ENCODE results near the gene RPUSD3. TPM values are rescaled to one million over a fixed set of nuclear protein-coding genes. Genes with fewer than 3 reads are reported as not detected.
"Not testable (repeated sequence)": the region's sequence is repeated elsewhere in the genome, so short reads cannot be mapped to it uniquely, and the experiment has no call there.

RPUSD3 gene
- total and polyA plus RNA-seq, 2 of the 4 experiments (the other 2 are of a cell fraction), result 30.3 to 49.4 TPM

DNA sequence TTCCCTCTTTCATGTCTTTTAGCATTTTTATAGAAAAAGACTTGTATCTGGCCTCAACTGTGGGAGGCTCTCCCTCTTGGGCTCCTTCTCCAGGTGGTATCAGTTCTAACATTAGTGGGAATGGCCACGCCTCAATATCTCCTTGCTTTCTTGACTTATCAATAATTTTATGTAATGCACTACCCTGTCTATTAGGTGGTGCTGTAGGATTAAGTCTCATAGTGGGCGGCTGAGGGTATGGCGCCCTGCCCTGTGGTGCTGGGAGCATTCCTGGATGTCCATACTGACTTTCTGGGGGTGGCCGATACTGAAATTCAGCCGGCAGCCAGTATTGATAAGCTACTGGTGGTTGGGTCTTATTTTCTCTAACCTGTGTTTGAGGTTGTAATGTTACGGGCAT, 8.7 kb upstream of the RPUSD3 start:
- no peak overlapping the region for H3K56ac ChIP-seq (ENCODE audit: extremely low read depth, insufficient read depth, low read length)

DNA sequence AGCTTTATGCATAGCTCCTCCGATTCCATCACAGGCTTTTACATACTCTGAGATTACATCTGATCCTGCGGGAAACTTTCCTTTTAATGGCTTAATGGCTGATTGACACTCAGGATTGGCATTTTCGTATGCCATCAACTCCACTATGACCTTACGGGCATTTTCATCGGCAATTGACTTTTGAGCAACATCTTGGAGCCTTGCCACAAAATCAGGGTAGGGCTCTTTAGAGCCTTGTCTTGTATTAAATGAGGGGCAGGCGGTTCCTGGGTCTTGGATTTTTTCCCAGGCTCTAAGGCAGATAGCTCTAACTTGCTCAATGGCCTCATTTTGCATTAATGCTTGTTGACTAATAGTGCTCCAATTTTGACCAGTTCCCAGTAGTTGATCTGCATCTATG, 8.1 kb upstream of the RPUSD3 start:
- BruUV-seq (replicated peaks); H3K4me1 ChIP-seq (ENCODE audit: control insufficient read depth, insufficient read depth, low read length); POLR2A ChIA-PET (ENCODE audit: unreplicated experiment); H3K9me1 ChIP-seq (ENCODE audit: insufficient read depth, low read length); H2AFZ ChIP-seq (replicated peaks; ENCODE audit: low read length, poor library complexity); H2AK5ac ChIP-seq (ENCODE audit: low read depth, low read length); H3K14ac ChIP-seq (replicated peaks; ENCODE audit: low read depth, low read length); dilution Hi-C loops (cut with HindIII; ENCODE audit: low sequenced_read_pairs, unreplicated experiment); H3K4me3 ChIP-seq (ENCODE audit: insufficient read depth, low read depth, low read length); H3K79me1 ChIP-seq (ENCODE audit: low read depth in 1 of 2, low read length in 2 of 2); H4K20me1 ChIP-seq (ENCODE audit: insufficient read depth, low read length); H3K36me3 ChIP-seq (ENCODE audit: control insufficient read depth, insufficient read depth, low read length); H2AK9ac ChIP-seq (replicated peaks; ENCODE audit: low read depth, low read length, poor library complexity); H2BK5ac ChIP-seq (ENCODE audit: low read depth, low read length, poor library complexity, severe bottlenecking); H3K9me3 ChIP-seq (ENCODE audit: control insufficient read depth, insufficient read depth, low read length); H3K23ac ChIP-seq (ENCODE audit: low read depth, low read length); H3K9ac ChIP-seq (ENCODE audit: low read depth, low read length); H3K4me2 ChIP-seq (ENCODE audit: low read depth, low read length); in situ Hi-C loops (cut with MboI; ENCODE audit: low sequenced_read_pairs); H4K5ac ChIP-seq (ENCODE audit: low read depth, low read length); H3K27ac ChIP-seq (ENCODE audit: insufficient read depth, low read length); DNase-seq; H3K18ac ChIP-seq (ENCODE audit: low read depth, low read length); H2BK20ac ChIP-seq (ENCODE audit: low read depth, low read length); intact Hi-C loops (cut with micrococcal nuclease); H2BK120ac ChIP-seq (ENCODE audit: low read depth, low read length); H4K91ac ChIP-seq (ENCODE audit: insufficient read depth, low read depth, low read length); H3K56ac ChIP-seq (ENCODE audit: extremely low read depth, insufficient read depth, low read length); H4K8ac ChIP-seq (ENCODE audit: low read depth in 2 of 2, low read length in 2 of 2); CTCF ChIA-PET; H3K27me3 ChIP-seq (ENCODE audit: control insufficient read depth, insufficient read depth, low read length); ATAC-seq (ENCODE audit: low read depth); H3K4ac ChIP-seq (ENCODE audit: low read depth, low read length); H2BK15ac ChIP-seq (ENCODE audit: low read depth, low read length): not testable (repeated sequence)
- 88% methylated on average over 1 of the region's 6 CpGs; no CpG with 5 or more reads in 1 of the 2 experiments for WGBS, 2 experiments (ENCODE audit: extremely low coverage in 2 of 2, insufficient read length in 1 of 2)

More for the DNA sequence above, 8.7 kb upstream of the RPUSD3 start:
- Histone ChIP-seq H3K4me2 (ENCODE audit: low read depth, low read length) (no peak overlapping the region), H3K9ac (ENCODE audit: low read depth, low read length) (no peak overlapping the region), H2AK5ac (ENCODE audit: low read depth, low read length) (no peak overlapping the region), H3K27ac (ENCODE audit: insufficient read depth, low read length) (no peak overlapping the region), H2AK9ac (replicated peaks; ENCODE audit: low read depth, low read length, poor library complexity) (no peak overlapping the region), H3K4me1 (ENCODE audit: control insufficient read depth, insufficient read depth, low read length) (no peaks in the 10 kb centered on the region), H4K20me1 (ENCODE audit: insufficient read depth, low read length) (no peaks in the 10 kb centered on the region), H3K4me3 (ENCODE audit: insufficient read depth, low read depth, low read length) (no peak overlapping the region), H2AFZ (replicated peaks; ENCODE audit: low read length, poor library complexity) (no peak overlapping the region), H3K27me3 (ENCODE audit: control insufficient read depth, insufficient read depth, low read length) (peaks cover 9% of the 10 kb centered on the region), H3K4ac (ENCODE audit: low read depth, low read length) (no peak overlapping the region), H4K5ac (ENCODE audit: low read depth, low read length) (no peak overlapping the region), H3K79me1 (ENCODE audit: low read depth in 1 of 2, low read length in 2 of 2) (no peaks in the 10 kb centered on the region), H4K8ac (ENCODE audit: low read depth in 2 of 2, low read length in 2 of 2) (no peak overlapping the region), H3K36me3 (ENCODE audit: control insufficient read depth, insufficient read depth, low read length) (no peaks in the 10 kb centered on the region), H2BK15ac (ENCODE audit: low read depth, low read length) (no peak overlapping the region), H3K9me3 (ENCODE audit: control insufficient read depth, insufficient read depth, low read length) (no peaks in the 10 kb centered on the region), H2BK5ac (ENCODE audit: low read depth, low read length, poor library complexity, severe bottlenecking) (no peak overlapping the region), H3K23ac (ENCODE audit: low read depth, low read length) (no peak overlapping the region), H3K18ac (ENCODE audit: low read depth, low read length) (no peak overlapping the region), H3K9me1 (ENCODE audit: insufficient read depth, low read length) (no peaks in the 10 kb centered on the region), H3K14ac (replicated peaks; ENCODE audit: low read depth, low read length) (no peak overlapping the region), H2BK120ac (ENCODE audit: low read depth, low read length) (no peak overlapping the region), H4K91ac (ENCODE audit: insufficient read depth, low read depth, low read length) (no peak overlapping the region), H2BK20ac (ENCODE audit: low read depth, low read length) (no peak overlapping the region)
- DNase-seq (no peak), ATAC-seq (ENCODE audit: low read depth) (no peak)
- WGBS, 2 experiments (ENCODE audit: extremely low coverage in 2 of 2, insufficient read length in 1 of 2), result 95% methylated on average over 3 of the region's 6 CpGs; no CpG with 5 or more reads in 1 of the 2 experiments
- ChIA-PET CTCF (no interaction called here), POLR2A (ENCODE audit: unreplicated experiment) (no interaction called here)
- in situ Hi-C loops (cut with MboI; ENCODE audit: low sequenced_read_pairs), result no loop called here
- TF ChIP-seq NFE2L2 (IDR thresholded peaks at IDR 0.05; ENCODE audit: low read depth, low read length) (no peak), MAFK (IDR thresholded peaks at IDR 0.05; ENCODE audit: low read depth, low read length) (no peak), RCOR1 (IDR thresholded peaks at IDR 0.05; ENCODE audit: insufficient replicate concordance, low read length) (no peak), POLR2A (IDR thresholded peaks at IDR 0.05; ENCODE audit: low read depth, low read length) (no peak), MAZ (IDR thresholded peaks at IDR 0.05; ENCODE audit: borderline replicate concordance, low read depth, low read length) (no peak)
- TF ChIP-seq, protein P1, sequence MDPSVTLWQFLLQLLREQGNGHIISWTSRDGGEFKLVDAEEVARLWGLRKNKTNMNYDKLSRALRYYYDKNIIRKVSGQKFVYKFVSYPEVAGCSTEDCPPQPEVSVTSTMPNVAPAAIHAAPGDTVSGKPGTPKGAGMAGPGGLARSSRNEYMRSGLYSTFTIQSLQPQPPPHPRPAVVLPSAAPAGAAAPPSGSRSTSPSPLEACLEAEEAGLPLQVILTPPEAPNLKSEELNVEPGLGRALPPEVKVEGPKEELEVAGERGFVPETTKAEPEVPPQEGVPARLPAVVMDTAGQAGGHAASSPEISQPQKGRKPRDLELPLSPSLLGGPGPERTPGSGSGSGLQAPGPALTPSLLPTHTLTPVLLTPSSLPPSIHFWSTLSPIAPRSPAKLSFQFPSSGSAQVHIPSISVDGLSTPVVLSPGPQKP (IDR thresholded peaks at IDR 0.05; ENCODE audit: borderline replicate concordance, low read depth, low read length), result no peak
- intact Hi-C loops (cut with micrococcal nuclease), result no loop called here
- dilution Hi-C loops (cut with HindIII; ENCODE audit: low sequenced_read_pairs, unreplicated experiment), result no loop called here
- BruUV-seq (replicated peaks), result no TSS peak
